ENCODE data around the gene FOXC1.

Gene FOXC1

DNA sequence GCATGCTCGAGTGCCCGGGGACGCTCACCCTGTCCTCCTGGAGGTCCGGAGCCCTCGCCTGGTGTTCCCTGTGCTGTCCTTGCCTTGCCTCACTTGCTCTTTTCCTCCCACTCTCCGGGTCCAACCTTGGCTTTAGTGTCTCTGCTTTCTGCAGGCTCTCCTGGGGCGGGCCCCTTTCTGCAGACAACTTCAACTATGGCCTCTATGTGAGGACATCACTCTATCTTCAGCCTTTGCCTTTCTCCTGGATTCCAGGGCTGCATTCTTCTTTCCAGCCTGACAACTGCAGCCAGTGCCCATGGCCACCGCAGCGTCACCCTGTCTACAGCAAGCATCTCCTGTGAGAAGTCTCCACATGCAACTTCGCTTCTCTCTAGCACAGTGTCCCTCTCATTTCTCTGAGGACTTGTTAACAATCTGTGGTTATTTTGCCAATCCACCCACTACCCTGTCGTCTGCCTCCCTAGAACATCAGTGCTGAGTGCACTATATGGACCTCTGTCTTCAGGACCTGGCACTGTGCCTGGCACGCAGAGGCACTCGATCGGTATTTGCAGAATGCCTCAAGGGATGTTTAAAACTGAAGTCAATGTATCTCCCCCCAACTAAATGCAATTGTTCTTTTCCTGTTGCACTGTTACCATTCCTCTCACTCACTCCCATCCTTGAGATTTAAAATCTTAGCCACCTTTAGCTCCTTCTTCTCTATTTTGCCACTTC lies 35.9 kb downstream of the FOXC1 start:
- H3K4me3 ChIP-seq (ENCODE audit: low read length): no peak overlapping the region
- DNase-seq (ENCODE audit: low read depth): peak; percentile 33
- TF ChIP-seq, protein P1, sequence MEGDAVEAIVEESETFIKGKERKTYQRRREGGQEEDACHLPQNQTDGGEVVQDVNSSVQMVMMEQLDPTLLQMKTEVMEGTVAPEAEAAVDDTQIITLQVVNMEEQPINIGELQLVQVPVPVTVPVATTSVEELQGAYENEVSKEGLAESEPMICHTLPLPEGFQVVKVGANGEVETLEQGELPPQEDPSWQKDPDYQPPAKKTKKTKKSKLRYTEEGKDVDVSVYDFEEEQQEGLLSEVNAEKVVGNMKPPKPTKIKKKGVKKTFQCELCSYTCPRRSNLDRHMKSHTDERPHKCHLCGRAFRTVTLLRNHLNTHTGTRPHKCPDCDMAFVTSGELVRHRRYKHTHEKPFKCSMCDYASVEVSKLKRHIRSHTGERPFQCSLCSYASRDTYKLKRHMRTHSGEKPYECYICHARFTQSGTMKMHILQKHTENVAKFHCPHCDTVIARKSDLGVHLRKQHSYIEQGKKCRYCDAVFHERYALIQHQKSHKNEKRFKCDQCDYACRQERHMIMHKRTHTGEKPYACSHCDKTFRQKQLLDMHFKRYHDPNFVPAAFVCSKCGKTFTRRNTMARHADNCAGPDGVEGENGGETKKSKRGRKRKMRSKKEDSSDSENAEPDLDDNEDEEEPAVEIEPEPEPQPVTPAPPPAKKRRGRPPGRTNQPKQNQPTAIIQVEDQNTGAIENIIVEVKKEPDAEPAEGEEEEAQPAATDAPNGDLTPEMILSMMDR (conservative IDR thresholded peaks at IDR 0.05; ENCODE audit: low read length): no peak

GRCh38 chr6:1651362-1651761 lies 41.6 kb downstream of the FOXC1 start:
- H3K4me3 ChIP-seq (ENCODE audit: low read length): no peak overlapping the region
- TF ChIP-seq, protein P1 (conservative IDR thresholded peaks at IDR 0.05; ENCODE audit: low read length): no peak
- no peak for DNase-seq (ENCODE audit: low read depth)

GRCh38 chr6:1652842-1653241 lies 43.1 kb downstream of the FOXC1 start:
- DNase-seq (ENCODE audit: low read depth): no peak
- no peak overlapping the region for H3K4me3 ChIP-seq (ENCODE audit: low read length)
- TF ChIP-seq, protein P1 (conservative IDR thresholded peaks at IDR 0.05; ENCODE audit: low read length): no peak

DNA sequence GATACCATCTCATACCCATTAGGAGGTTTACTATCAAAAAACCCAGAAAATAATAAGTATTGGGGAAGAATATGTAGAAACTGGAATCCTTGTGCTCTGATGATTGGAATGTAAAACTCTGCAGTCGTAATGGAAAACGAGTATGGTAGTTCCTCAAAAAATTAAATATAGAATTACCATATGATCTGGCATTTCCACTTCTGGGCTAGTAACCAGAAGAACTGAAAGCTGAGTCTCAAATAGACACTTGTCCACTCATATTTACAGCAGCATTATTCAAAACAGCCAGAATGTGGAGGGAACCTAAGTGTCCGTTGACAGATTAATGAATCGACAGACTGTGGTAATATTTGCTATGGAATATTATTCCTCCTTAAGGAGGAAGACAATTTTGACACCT lies 44.3 kb downstream of the FOXC1 start:
- no peak overlapping the region for H3K4me3 ChIP-seq (ENCODE audit: low read length)
- DNase-seq (ENCODE audit: low read depth): no peak
- TF ChIP-seq, protein P1 (conservative IDR thresholded peaks at IDR 0.05; ENCODE audit: low read length): no peak

GRCh38 chr6:1657116-1657770 lies 47.5 kb downstream of the FOXC1 start:
- no peak overlapping the region for H3K4me3 ChIP-seq (ENCODE audit: low read length)
- no peak for DNase-seq (ENCODE audit: low read depth)
- TF ChIP-seq, protein P1 (conservative IDR thresholded peaks at IDR 0.05; ENCODE audit: low read length): no peak

DNA sequence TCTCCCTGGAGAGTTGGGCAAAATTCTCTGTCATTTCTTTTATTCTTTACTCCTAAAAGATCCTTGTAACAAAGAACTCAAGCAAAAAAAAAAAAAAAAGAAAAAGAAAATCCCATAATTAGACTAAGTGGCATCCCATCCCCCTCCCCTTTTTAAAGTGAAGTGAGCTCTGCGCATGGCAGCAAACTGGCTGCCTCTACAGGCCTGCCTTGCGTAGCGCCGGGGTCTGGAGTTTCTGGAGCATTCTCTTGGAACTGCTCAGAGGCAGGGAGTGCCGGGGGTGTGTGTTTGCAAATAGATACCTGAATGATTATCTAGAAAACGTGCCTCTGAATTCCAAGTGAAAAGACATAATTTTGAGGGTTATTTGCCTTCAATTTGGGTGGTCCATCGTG lies 48.1 kb downstream of the FOXC1 start:
- DNase-seq (ENCODE audit: low read depth): no peak
- TF ChIP-seq, protein P1 (conservative IDR thresholded peaks at IDR 0.05; ENCODE audit: low read length): no peak
- no peak overlapping the region for H3K4me3 ChIP-seq (ENCODE audit: low read length)
